HG02610 (cell line): ENCODE results near the gene PRSS48.
"Not testable (repeated sequence)": the region's sequence is repeated elsewhere in the genome, so short reads cannot be mapped to it uniquely, and the experiment has no call there.

Experiments used
- ATAC-seq: cut with Tn5 transposase; IDR thresholded peaks from one replicate; pipeline ENCODE4 v1.9.1; 2021; ENCODE audit warnings: mild to moderate bottlenecking, moderate library complexity; ENCODE audit not compliant: unreplicated experiment

Gene PRSS48

GRCh38 chr4:151276787-151277562 is at the start of gene PRSS48:
TSS of gene PRSS48 (plus strand) at chr4:151277161. CDS start at chr4:151277173, 12 bp downstream.
- peak; percentile 67 for ATAC-seq

- ATAC-seq = no peak
Measured at GRCh38 chr4:151227172-151227571, 49.8 kb upstream of the PRSS48 start.

GRCh38 chr4:151227731-151228130 is 49.2 kb upstream of the PRSS48 start:
- ATAC-seq = no peak

- no peak for ATAC-seq
Measured at GRCh38 chr4:151228189-151229119, 48.5 kb upstream of the PRSS48 start.

- ATAC-seq = no peak
Measured at GRCh38 chr4:151231915-151232595, 44.9 kb upstream of the PRSS48 start.

- ATAC-seq = no peak
Measured at GRCh38 chr4:151233600-151233999, 43.4 kb upstream of the PRSS48 start.

GRCh38 chr4:151235373-151235772 is 41.6 kb upstream of the PRSS48 start:
- ATAC-seq = not testable (repeated sequence)

- no peak for ATAC-seq
Measured at GRCh38 chr4:151236036-151236435, 40.9 kb upstream of the PRSS48 start.

- no peak for ATAC-seq
Measured at GRCh38 chr4:151238477-151238876, 38.5 kb upstream of the PRSS48 start.

- ATAC-seq = no peak
Measured at GRCh38 chr4:151239608-151240007, 37.4 kb upstream of the PRSS48 start.

GRCh38 chr4:151242305-151242704 is 34.7 kb upstream of the PRSS48 start:
- no peak for ATAC-seq

- ATAC-seq = no peak
Measured at GRCh38 chr4:151246742-151247141, 30.2 kb upstream of the PRSS48 start.

- no peak for ATAC-seq
Measured at GRCh38 chr4:151247395-151247794, 29.6 kb upstream of the PRSS48 start.

- ATAC-seq = no peak
Measured at GRCh38 chr4:151248519-151248918, 28.4 kb upstream of the PRSS48 start.

- no peak for ATAC-seq
Measured at GRCh38 chr4:151250706-151251105, 26.3 kb upstream of the PRSS48 start.

GRCh38 chr4:151251603-151252304 is 25.2 kb upstream of the PRSS48 start:
- no peak for ATAC-seq

- not testable (repeated sequence) for ATAC-seq
Measured at GRCh38 chr4:151255226-151255625, 21.7 kb upstream of the PRSS48 start.

GRCh38 chr4:151255680-151256079 is 21.3 kb upstream of the PRSS48 start:
- ATAC-seq = not testable (repeated sequence)

- no peak for ATAC-seq
Measured at GRCh38 chr4:151256134-151256533, 20.8 kb upstream of the PRSS48 start.

- ATAC-seq = no peak
Measured at GRCh38 chr4:151257704-151258103, 19.3 kb upstream of the PRSS48 start.

- no peak for ATAC-seq
Measured at GRCh38 chr4:151259752-151260151, 17.2 kb upstream of the PRSS48 start.
